Tibial artery (tissue), 4 donors: ENCODE data around the gene PRDX2.

ENCODE experiments used
- DNase-seq, 2 donors: peaks; one replicate each; pipeline ENCODE4 v3.0.0-alpha.2; 2019
- H3K27ac ChIP-seq, 2 donors: fragments of 200-600 bp; sonication (generic) in 1 of 2; 1 replicate in 1 of 2; 2 replicates in 1 of 2; pipeline ENCODE4 v1.5.1; 2018 to 2019; ENCODE audit warnings: mild to moderate bottlenecking in 1 of 2
- H3K27me3 ChIP-seq, 2 donors: fragments of 200-600 bp; sonication (generic) in 1 of 2; one replicate each; pipeline versions ENCODE4 v1.5.1 to v1.6.0; 2016 to 2019
- H3K36me3 ChIP-seq, 3 donors: fragments of 200-600 bp; sonication (generic) in 2 of 3; one replicate each; pipeline ENCODE4 v1.5.1; 2016 to 2019; ENCODE audit warnings: mild to moderate bottlenecking in 2 of 3
- H3K4me1 ChIP-seq, 4 donors: fragments of 200-600 bp; sonication (generic) in 2 of 4; 1 replicate in 3 of 4; 2 replicates in 1 of 4; pipeline ENCODE4 v1.5.1; 2016 to 2019
- H3K4me3 ChIP-seq, 2 donors: fragments of 200-600 bp; sonication (generic) in 1 of 2; 1 replicate in 1 of 2; 2 replicates in 1 of 2; pipeline ENCODE4 v1.5.1; 2018 to 2019; ENCODE audit warnings: mild to moderate bottlenecking in 2 of 2
- H3K9me3 ChIP-seq, 3 donors: fragments of 200-600 bp; sonication (generic) in 1 of 3; one replicate each; pipeline ENCODE4 v1.5.1; 2016 to 2019
- intact Hi-C: fragments of 100-400 bp; cut with DNase I; formaldehyde crosslinking; loops from one replicate; pipeline ENCODE4 v1.15.0; 2023; ENCODE audit warnings: low total_unique reads
- TF ChIP-seq, protein P1 (sequence below), 2 experiments: fragments of 200-600 bp in 1 of 2; fragments of 450-650 bp in 1 of 2; IDR thresholded peaks; one replicate each; pipeline ENCODE4 v1.5.1; 2017 to 2019; ENCODE audit warnings: antibody characterized with exemption in 2 of 2, mild to moderate bottlenecking in 1 of 2, moderate library complexity in 1 of 2

The PRDX2 gene

DNA sequence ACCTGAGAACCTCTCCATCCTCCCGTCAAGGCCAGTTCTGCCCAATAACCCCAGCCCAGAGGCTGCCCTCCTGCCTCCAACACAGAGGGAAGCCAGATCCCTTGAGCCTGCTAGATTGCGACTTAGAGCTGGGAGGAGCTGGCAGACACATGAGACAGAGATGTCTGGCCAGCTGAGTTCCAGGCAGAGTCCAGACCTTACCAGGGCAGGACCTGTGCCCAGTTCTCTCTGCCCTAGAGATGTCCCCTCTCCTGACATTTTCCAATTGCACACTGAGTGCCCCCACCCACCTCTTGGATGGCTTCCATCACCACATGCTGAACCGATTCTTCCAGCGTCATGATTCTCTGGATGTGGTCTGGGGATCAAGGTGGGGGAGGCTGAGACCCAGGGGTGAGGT, 29.3 kb downstream of the PRDX2 start:
- DNase-seq = no peak
- Histone ChIP-seq H3K36me3 (peaks cover 0 to 31% (median 0%) of the 10 kb centered on the region in 3 donors), H3K4me1 (peaks cover 0 to 26% (median 15%) of the 10 kb centered on the region in 4 donors), H3K4me3 (no peak overlapping the region), H3K27ac (peak overlapping the region in 1 of 2 donors; percentile 13), H3K27me3 (no peaks in the 10 kb centered on the region), H3K9me3 (no peaks in the 10 kb centered on the region)
- intact Hi-C loops = no loop called here
- TF ChIP-seq, protein P1, sequence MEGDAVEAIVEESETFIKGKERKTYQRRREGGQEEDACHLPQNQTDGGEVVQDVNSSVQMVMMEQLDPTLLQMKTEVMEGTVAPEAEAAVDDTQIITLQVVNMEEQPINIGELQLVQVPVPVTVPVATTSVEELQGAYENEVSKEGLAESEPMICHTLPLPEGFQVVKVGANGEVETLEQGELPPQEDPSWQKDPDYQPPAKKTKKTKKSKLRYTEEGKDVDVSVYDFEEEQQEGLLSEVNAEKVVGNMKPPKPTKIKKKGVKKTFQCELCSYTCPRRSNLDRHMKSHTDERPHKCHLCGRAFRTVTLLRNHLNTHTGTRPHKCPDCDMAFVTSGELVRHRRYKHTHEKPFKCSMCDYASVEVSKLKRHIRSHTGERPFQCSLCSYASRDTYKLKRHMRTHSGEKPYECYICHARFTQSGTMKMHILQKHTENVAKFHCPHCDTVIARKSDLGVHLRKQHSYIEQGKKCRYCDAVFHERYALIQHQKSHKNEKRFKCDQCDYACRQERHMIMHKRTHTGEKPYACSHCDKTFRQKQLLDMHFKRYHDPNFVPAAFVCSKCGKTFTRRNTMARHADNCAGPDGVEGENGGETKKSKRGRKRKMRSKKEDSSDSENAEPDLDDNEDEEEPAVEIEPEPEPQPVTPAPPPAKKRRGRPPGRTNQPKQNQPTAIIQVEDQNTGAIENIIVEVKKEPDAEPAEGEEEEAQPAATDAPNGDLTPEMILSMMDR (IDR thresholded peaks at IDR 0.05) = no peak

DNA sequence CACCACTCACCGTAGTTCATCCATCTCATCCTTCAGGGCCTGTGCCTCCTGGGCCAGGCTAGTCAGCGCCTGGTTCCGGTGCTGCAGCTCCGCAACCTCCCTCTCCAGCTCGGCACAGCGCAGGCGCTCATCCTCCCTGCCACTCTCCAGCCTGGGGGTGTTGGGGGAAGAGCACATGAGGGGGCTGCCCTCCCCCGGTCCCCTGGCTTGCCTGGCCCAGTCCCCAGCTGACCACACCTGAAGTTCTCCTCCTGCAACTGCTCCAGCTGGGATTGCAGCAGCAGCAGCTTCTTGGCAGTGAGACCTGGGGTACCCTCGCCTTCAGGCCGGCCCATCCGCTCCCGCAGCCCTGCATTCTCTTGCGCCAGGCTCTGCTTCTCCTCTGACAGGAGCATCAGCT, 30.7 kb downstream of the PRDX2 start:
- Histone ChIP-seq H3K27ac (no peak overlapping the region), H3K9me3 (no peaks in the 10 kb centered on the region), H3K27me3 (no peaks in the 10 kb centered on the region), H3K36me3 (peaks cover 0 to 35% (median 0%) of the 10 kb centered on the region in 3 donors), H3K4me3 (no peak overlapping the region), H3K4me1 (peaks cover 0 to 27% (median 14%) of the 10 kb centered on the region in 4 donors)
- TF ChIP-seq, protein P1 (IDR thresholded peaks at IDR 0.05) = no peak
- no peak for DNase-seq
- intact Hi-C loops = no loop called here

DNA sequence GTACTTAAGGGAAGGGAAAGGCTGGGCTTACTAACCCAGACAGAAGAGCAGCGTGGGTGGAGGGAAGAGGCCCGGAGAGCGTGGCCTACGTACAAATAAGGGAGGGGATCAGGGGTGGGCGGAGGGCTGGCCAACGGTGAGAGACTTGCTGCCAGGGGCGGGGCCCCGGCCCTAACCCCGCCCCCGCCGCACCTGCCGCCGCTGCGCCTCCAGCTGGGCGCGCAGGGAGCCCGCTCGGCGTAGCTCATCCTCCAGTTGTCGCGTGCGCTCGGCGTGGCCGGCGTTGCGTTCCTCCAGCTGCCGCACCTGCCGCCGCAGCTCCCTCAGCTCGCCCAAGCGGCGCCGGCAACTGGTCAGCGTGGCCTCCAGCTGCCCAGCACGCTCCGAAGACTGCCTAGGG, 31.9 kb downstream of the PRDX2 start:
- intact Hi-C loops = loop anchor here (5.0 kb wide), 1 partner anchor 78 kb away; no protein-coding TSS in a partner anchor
- Histone ChIP-seq H3K36me3 (peaks cover 0 to 39% (median 2%) of the 10 kb centered on the region in 3 donors), H3K4me1 (peaks cover 0 to 24% (median 8%) of the 10 kb centered on the region in 4 donors), H3K4me3 (no peak overlapping the region), H3K27me3 (no peaks in the 10 kb centered on the region), H3K9me3 (no peaks in the 10 kb centered on the region), H3K27ac (no peak overlapping the region)
- TF ChIP-seq, protein P1 (IDR thresholded peaks at IDR 0.05) = no peak
- no peak for DNase-seq

DNA sequence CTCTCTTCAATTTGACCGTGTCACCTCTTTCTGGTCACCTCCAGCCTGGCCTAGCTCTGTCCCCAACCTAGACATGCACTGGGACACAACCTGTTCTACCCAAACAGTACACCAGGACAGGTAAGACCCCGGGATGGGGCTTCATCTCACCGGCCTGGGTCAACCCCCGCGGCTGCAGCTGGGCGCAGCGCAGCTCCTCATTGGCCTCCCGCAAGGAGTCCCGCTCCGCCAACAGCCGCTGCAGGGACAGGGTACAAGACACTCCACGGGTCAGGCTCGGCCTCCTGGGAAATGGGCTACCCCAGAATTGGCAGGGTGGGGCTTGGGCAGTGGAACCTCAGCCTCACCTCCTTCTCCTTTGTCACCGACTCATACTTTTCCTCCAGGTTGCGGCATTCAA, 33.9 kb downstream of the PRDX2 start:
- Histone ChIP-seq H3K27me3 (no peaks in the 10 kb centered on the region), H3K36me3 (peaks cover 0 to 58% (median 16%) of the 10 kb centered on the region in 3 donors), H3K4me1 (peaks cover 0 to 11% (median 2%) of the 10 kb centered on the region in 4 donors), H3K9me3 (no peaks in the 10 kb centered on the region), H3K4me3 (no peak overlapping the region), H3K27ac (no peak overlapping the region)
- TF ChIP-seq, protein P1 (IDR thresholded peaks at IDR 0.05) = no peak
- no peak for DNase-seq
- intact Hi-C loops = loop anchor here (2.0 to 5.0 kb wide), 2 partner anchors 29 to 80 kb away; no protein-coding TSS in a partner anchor

DNA sequence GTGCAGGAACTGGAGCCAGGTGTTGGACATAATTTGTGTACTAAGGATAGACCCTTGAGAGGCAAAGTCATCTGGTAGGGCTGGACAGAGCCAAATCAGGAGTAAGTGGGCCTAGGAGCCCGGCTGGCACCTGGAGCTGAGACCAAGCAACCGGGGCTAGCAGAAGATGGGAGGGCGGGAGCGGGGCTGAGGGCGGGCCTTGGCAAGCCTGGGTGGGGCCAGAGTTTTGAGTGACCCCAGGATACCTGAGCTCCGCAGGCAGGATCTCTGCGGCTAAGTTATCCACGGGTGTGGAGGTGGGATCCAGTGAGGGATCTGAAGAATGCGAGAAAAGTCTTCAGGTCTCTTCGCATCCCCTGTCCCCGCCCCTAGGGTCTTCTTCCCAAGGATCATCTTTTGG, 34.5 kb downstream of the PRDX2 start:
- H3K27me3 ChIP-seq = no peaks in the 10 kb centered on the region
- H3K4me1 ChIP-seq = peaks cover 0 to 11% (median 2%) of the 10 kb centered on the region in 4 donors
- no peak for DNase-seq
- H3K9me3 ChIP-seq = no peaks in the 10 kb centered on the region
- H3K36me3 ChIP-seq = peaks cover 0 to 61% (median 16%) of the 10 kb centered on the region in 3 donors
- TF ChIP-seq, protein P1 (IDR thresholded peaks at IDR 0.05) = no peak
- no peak overlapping the region for H3K27ac ChIP-seq
- intact Hi-C loops = loop anchor here (2.0 to 5.0 kb wide), 2 partner anchors 30 to 80 kb away; no protein-coding TSS in a partner anchor
- H3K4me3 ChIP-seq = no peak overlapping the region
